ENCODE results near the gene HOMER2. TPM values are rescaled to one million over a fixed set of nuclear protein-coding genes. Genes with fewer than 3 reads are reported as not detected.

HOMER2 gene
- total RNA-seq, 1 donor from 2014 or later, result 12.2 TPM

DNA sequence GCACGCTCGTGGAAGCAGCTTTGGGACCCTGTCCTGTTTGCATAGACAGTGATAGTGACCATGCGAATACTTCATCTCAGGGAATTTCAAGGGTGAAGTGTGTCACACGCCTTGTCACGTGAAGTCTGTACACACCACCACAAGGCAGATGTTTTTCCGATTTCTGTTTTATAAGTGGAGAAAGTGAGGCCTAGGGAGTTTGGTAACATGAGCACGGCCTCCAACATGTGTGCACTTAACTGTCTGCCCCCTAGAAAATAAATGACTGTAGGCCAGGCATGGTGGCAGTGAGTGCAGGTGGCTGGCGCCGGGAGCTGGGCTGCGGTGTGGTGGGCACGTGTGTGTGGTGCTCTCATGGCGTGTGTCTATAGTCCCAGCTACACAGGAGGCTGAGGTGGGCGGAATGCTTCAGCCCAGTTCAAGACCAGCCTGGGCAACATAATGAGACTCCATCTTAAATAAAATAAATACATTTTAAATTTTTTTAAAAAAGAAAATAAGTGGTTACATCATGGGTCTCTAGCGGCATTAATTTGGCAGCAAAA is 101.1 kb downstream of the HOMER2 start:
- TF ChIP-seq, protein P1, sequence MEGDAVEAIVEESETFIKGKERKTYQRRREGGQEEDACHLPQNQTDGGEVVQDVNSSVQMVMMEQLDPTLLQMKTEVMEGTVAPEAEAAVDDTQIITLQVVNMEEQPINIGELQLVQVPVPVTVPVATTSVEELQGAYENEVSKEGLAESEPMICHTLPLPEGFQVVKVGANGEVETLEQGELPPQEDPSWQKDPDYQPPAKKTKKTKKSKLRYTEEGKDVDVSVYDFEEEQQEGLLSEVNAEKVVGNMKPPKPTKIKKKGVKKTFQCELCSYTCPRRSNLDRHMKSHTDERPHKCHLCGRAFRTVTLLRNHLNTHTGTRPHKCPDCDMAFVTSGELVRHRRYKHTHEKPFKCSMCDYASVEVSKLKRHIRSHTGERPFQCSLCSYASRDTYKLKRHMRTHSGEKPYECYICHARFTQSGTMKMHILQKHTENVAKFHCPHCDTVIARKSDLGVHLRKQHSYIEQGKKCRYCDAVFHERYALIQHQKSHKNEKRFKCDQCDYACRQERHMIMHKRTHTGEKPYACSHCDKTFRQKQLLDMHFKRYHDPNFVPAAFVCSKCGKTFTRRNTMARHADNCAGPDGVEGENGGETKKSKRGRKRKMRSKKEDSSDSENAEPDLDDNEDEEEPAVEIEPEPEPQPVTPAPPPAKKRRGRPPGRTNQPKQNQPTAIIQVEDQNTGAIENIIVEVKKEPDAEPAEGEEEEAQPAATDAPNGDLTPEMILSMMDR (IDR thresholded peaks at IDR 0.05; ENCODE audit: insufficient read depth, low read depth, low read length), result no peak
- TF ChIP-seq EZH2 (IDR thresholded peaks at IDR 0.05; ENCODE audit: insufficient read depth, low read length), result no peak
- Mint-ChIP-seq H3K9me3 (ENCODE audit: unreplicated experiment) (no peaks in the 10 kb centered on the region), H3K4me3 (ENCODE audit: unreplicated experiment) (no peak overlapping the region), H3K27ac (ENCODE audit: unreplicated experiment) (no peak overlapping the region), H3K36me3 (ENCODE audit: low read depth, unreplicated experiment) (no peaks in the 10 kb centered on the region), H3K4me1 (ENCODE audit: low read depth, unreplicated experiment) (peaks cover 25% of the 10 kb centered on the region), H3K27me3 (ENCODE audit: low read depth, unreplicated experiment) (no peaks in the 10 kb centered on the region)
- FAIRE-seq, result no peak
- DNase-seq (ENCODE audit: low read depth), result no peak
- Histone ChIP-seq H3K4me1 (ENCODE audit: insufficient read depth, low read length) (peaks cover 36% of the 10 kb centered on the region), H3K79me2 (ENCODE audit: insufficient read depth, low read length) (no peaks in the 10 kb centered on the region), H2AFZ (ENCODE audit: low read depth, low read length) (no peak overlapping the region), H3K4me2 (ENCODE audit: low read length) (peak overlapping the region; percentile 38), H3K27ac (ENCODE audit: low read depth, low read length) (no peak overlapping the region), H3K27me3 (ENCODE audit: insufficient read depth, low read length) (no peaks in the 10 kb centered on the region), H4K20me1 (ENCODE audit: insufficient read depth, low read length) (no peaks in the 10 kb centered on the region), H3K4me3 (ENCODE audit: insufficient read depth, low read depth, low read length) (no peak overlapping the region), H3K36me3 (ENCODE audit: insufficient read depth, low read length) (no peaks in the 10 kb centered on the region), H3K9me3 (ENCODE audit: insufficient read depth, low read depth, low read length) (no peaks in the 10 kb centered on the region), H3K9ac (ENCODE audit: low read length) (no peak overlapping the region)

- H3K9ac ChIP-seq (ENCODE audit: low read length), result no peak overlapping the region
- no peaks in the 10 kb centered on the region for H4K20me1 ChIP-seq (ENCODE audit: insufficient read depth, low read length)
- no peak overlapping the region for H3K4me2 ChIP-seq (ENCODE audit: low read length)
- peaks cover 36% of the 10 kb centered on the region for H3K4me1 ChIP-seq (ENCODE audit: insufficient read depth, low read length)
- H3K9me3 ChIP-seq (ENCODE audit: insufficient read depth, low read depth, low read length), result no peaks in the 10 kb centered on the region
- no peak overlapping the region for H3K4me3 ChIP-seq (ENCODE audit: insufficient read depth, low read depth, low read length)
- TF ChIP-seq, protein P1 (IDR thresholded peaks at IDR 0.05; ENCODE audit: insufficient read depth, low read depth, low read length), result no peak
- TF ChIP-seq EZH2 (IDR thresholded peaks at IDR 0.05; ENCODE audit: insufficient read depth, low read length), result no peak
- FAIRE-seq, result no peak
- no peak overlapping the region for H3K27ac ChIP-seq (ENCODE audit: low read depth, low read length)
- DNase-seq (ENCODE audit: low read depth), result no peak
- Mint-ChIP-seq H3K27me3 (ENCODE audit: low read depth, unreplicated experiment) (no peaks in the 10 kb centered on the region), H3K36me3 (ENCODE audit: low read depth, unreplicated experiment) (no peaks in the 10 kb centered on the region), H3K4me1 (ENCODE audit: low read depth, unreplicated experiment) (peaks cover 20% of the 10 kb centered on the region), H3K27ac (ENCODE audit: unreplicated experiment) (peak overlapping the region; percentile 66), H3K9me3 (ENCODE audit: unreplicated experiment) (no peaks in the 10 kb centered on the region), H3K4me3 (ENCODE audit: unreplicated experiment) (peak overlapping the region; percentile 50)
- H2AFZ ChIP-seq (ENCODE audit: low read depth, low read length), result no peak overlapping the region
- H3K27me3 ChIP-seq (ENCODE audit: insufficient read depth, low read length), result no peaks in the 10 kb centered on the region
- no peaks in the 10 kb centered on the region for H3K36me3 ChIP-seq (ENCODE audit: insufficient read depth, low read length)
- no peaks in the 10 kb centered on the region for H3K79me2 ChIP-seq (ENCODE audit: insufficient read depth, low read length)
Measured at GRCh38 chr15:82850731-82851130, 101.8 kb downstream of the HOMER2 start.
